HL-60 (cell line): ENCODE results near the gene IGSF9B.

ENCODE experiments used
- DNase-seq, 2 experiments: peaks; one replicate each; pipeline ENCODE4 v3.0.0-alpha.2; 2010 to 2020; ENCODE audit warnings: low read depth in 1 of 2, low spot score in 1 of 2
- H3K27ac ChIP-seq: fragments of 250-450 bp; sonication (Bioruptor Pico); replicated peaks from 2 replicates; pipeline ENCODE4 v1.5.1; 2020; ENCODE audit warnings: mild to moderate bottlenecking, moderate library complexity
- H3K27me3 ChIP-seq: fragments of 250-450 bp; sonication (Bioruptor Pico); 2 replicates; pipeline ENCODE4 v1.5.1; 2021; ENCODE audit warnings: mild to moderate bottlenecking, moderate library complexity; ENCODE audit not compliant: insufficient read depth, poor library complexity, severe bottlenecking
- H3K4me3 ChIP-seq: replicated peaks from 2 replicates; pipeline ENCODE4 v1.5.1; 2011; ENCODE audit warnings: mild to moderate bottlenecking, control low read depth, low read length; ENCODE audit not compliant: insufficient read depth
- GABPA ChIP-seq: IDR thresholded peaks from 2 replicates; pipeline ENCODE4 v1.6.1; 2012; ENCODE audit warnings: low read depth
- POLR2AphosphoS5 ChIP-seq: IDR thresholded peaks from 2 replicates; pipeline ENCODE4 v1.6.1; 2012; ENCODE audit warnings: low read depth
- REST ChIP-seq: IDR thresholded peaks from 2 replicates; pipeline ENCODE4 v1.6.1; 2012; ENCODE audit warnings: low read depth; ENCODE audit not compliant: insufficient replicate concordance
- SPI1 ChIP-seq: IDR thresholded peaks from 2 replicates; pipeline ENCODE4 v1.6.1; 2012; ENCODE audit warnings: low read depth, mild to moderate bottlenecking, borderline replicate concordance
- TF ChIP-seq, protein P1 (sequence below): IDR thresholded peaks from one replicate; pipeline ENCODE4 v1.5.1; 2011; ENCODE audit warnings: low read length, control low read depth, inconsistent platforms; ENCODE audit not compliant: insufficient read depth

Gene IGSF9B

DNA sequence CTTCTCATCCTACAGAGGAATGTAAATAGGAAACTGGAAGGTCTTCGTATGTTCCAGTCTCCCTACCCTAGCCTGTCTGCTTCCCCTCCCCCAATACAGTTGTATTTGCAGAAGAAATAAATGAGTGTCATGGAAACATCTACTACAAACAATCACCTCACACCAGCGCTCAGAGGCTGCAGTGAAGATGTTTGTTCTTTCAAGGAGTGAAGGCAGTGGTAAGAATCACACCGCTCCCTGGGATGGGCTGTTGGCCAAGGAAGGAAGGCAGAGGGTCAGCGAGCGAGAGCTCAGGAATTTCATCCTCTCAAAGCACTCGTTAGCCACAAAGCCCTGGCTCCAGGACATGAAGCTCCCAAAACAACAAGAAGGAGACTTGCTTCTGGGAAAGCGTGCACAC, 1.1 kb upstream of the IGSF9B start:
- Histone ChIP-seq H3K27ac (no peak overlapping the region), H3K4me3 (no peak overlapping the region), H3K27me3 (peaks cover 29% of the 10 kb centered on the region)
- no peak for DNase-seq
- TF ChIP-seq GABPA, result no peak
- TF ChIP-seq SPI1, result no peak
- TF ChIP-seq, protein P1, sequence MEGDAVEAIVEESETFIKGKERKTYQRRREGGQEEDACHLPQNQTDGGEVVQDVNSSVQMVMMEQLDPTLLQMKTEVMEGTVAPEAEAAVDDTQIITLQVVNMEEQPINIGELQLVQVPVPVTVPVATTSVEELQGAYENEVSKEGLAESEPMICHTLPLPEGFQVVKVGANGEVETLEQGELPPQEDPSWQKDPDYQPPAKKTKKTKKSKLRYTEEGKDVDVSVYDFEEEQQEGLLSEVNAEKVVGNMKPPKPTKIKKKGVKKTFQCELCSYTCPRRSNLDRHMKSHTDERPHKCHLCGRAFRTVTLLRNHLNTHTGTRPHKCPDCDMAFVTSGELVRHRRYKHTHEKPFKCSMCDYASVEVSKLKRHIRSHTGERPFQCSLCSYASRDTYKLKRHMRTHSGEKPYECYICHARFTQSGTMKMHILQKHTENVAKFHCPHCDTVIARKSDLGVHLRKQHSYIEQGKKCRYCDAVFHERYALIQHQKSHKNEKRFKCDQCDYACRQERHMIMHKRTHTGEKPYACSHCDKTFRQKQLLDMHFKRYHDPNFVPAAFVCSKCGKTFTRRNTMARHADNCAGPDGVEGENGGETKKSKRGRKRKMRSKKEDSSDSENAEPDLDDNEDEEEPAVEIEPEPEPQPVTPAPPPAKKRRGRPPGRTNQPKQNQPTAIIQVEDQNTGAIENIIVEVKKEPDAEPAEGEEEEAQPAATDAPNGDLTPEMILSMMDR, result no peak
- no peak for TF ChIP-seq POLR2AphosphoS5
- TF ChIP-seq REST, result no peak

GRCh38 chr11:133955945-133956421, 785 bp downstream of the IGSF9B start:
- TF ChIP-seq, protein P1, result no peak
- no peak for TF ChIP-seq SPI1
- TF ChIP-seq GABPA, result no peak
- TF ChIP-seq POLR2AphosphoS5, result no peak
- TF ChIP-seq REST, result no peak
- Histone ChIP-seq H3K4me3 (no peak overlapping the region), H3K27ac (no peak overlapping the region), H3K27me3 (peaks cover 29% of the 10 kb centered on the region)
- DNase-seq, result no peak

DNA sequence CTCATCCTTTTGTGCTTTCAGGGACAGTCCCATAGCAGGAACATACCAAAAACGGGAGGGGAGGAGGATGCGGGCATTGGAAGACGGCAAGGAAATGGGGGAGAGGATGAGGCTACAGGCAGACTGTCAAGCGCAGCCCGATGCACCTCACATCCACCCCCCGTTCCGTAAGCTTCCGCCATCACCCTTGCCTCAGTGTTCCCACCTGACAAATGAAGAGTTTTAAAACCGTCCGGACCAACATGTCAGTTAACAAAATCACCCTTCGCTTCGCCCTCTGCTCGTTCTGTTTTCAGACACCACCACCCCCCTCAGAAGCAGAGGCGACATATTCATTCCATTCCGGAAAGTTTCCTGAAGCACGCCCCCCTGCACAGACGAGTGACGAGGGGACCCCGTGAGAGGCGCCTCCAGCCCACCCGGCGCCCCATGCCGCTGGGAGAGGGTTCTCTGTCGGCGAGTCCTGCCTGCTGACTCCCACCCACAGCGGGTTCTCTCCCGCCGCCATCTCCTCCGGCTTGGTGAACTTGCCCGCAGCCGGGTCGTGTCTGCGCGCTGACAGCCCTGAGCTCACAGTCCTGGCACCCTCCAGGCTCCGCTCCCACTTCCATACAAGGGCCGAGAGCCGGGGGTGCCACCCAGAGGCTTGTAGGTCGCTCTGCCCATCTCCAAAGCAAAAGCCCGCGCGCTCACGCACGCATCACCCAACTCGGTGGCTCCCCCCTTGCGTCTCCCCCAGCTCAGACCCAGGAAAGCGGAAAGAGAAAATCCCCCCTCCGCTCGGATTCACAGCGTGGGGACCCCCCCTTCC, 1.5 kb downstream of the IGSF9B start:
- TF ChIP-seq SPI1 (no peak), GABPA (no peak), REST (no peak), POLR2AphosphoS5 (no peak)
- TF ChIP-seq, protein P1, result no peak
- Histone ChIP-seq H3K27ac (no peak overlapping the region), H3K4me3 (no peak overlapping the region), H3K27me3 (peaks cover 29% of the 10 kb centered on the region)
- no peak for DNase-seq
